Mesenchymal stem cell (in vitro differentiated cells and primary cell): ENCODE measurements around the gene HSCB.

ENCODE experiments used
- DNase-seq: peaks from one replicate; pipeline ENCODE4 v3.0.0-alpha.2; 2013
- H2AFZ ChIP-seq: one replicate; pipeline ENCODE4 v1.6.1; 2013; ENCODE audit warnings: low read depth, mild to moderate bottlenecking, control low read depth, inconsistent platforms, low read length, moderate library complexity
- H2AK5ac ChIP-seq: 2 replicates; pipeline ENCODE4 v1.6.1; 2013; ENCODE audit warnings: low read length, moderate library complexity, mild to moderate bottlenecking, inconsistent platforms; ENCODE audit not compliant: severe bottlenecking
- H2BK120ac ChIP-seq: one replicate; pipeline ENCODE4 v1.6.1; 2013; ENCODE audit warnings: low read depth, mild to moderate bottlenecking, inconsistent platforms, low read length, moderate library complexity
- H2BK12ac ChIP-seq, 2 experiments: one replicate each; pipeline ENCODE4 v1.6.1; 2013; ENCODE audit warnings: inconsistent platforms in 2 of 2, low read length in 2 of 2, mild to moderate bottlenecking in 2 of 2, moderate library complexity in 2 of 2, control low read depth in 1 of 2
- H2BK15ac ChIP-seq: one replicate; pipeline ENCODE4 v1.6.1; 2013; ENCODE audit warnings: mild to moderate bottlenecking, low read depth, inconsistent platforms; ENCODE audit not compliant: poor library complexity, severe bottlenecking
- H2BK5ac ChIP-seq: 2 replicates; pipeline ENCODE4 v1.6.1; 2013; ENCODE audit warnings: low read depth, mild to moderate bottlenecking, low read length, control low read depth, inconsistent platforms; ENCODE audit not compliant: poor library complexity, severe bottlenecking
- H3K14ac ChIP-seq, 2 experiments: one replicate each; pipeline ENCODE4 v1.6.1; 2013; ENCODE audit warnings: inconsistent platforms in 2 of 2, low read length in 2 of 2, control low read depth in 1 of 2, mild to moderate bottlenecking in 1 of 2, moderate library complexity in 1 of 2
- H3K18ac ChIP-seq, 2 experiments: one replicate each; pipeline ENCODE4 v1.6.1; 2013; ENCODE audit warnings: inconsistent platforms in 2 of 2, low read length in 2 of 2, control low read depth in 1 of 2, low read depth in 1 of 2, mild to moderate bottlenecking in 1 of 2
- H3K23ac ChIP-seq, 2 experiments: one replicate each; pipeline ENCODE4 v1.6.1; 2013; ENCODE audit warnings: inconsistent platforms in 2 of 2, low read length in 2 of 2, mild to moderate bottlenecking in 2 of 2, moderate library complexity in 2 of 2, control low read depth in 1 of 2
- H3K27ac ChIP-seq: 2 replicates; pipeline ENCODE4 v1.5.1; 2013; ENCODE audit warnings: mild to moderate bottlenecking, moderate library complexity, low read length, control low read depth, inconsistent platforms; ENCODE audit not compliant: poor library complexity, severe bottlenecking
- H3K27me3 ChIP-seq, 2 experiments: 2 replicates each; pipeline versions ENCODE4 v1.6.1 to v1.7.0; 2013; ENCODE audit warnings: low read length in 2 of 2, mild to moderate bottlenecking in 2 of 2, moderate library complexity in 2 of 2, control low read depth in 1 of 2, inconsistent platforms in 1 of 2; ENCODE audit not compliant: control insufficient read depth in 1 of 2, insufficient read depth in 1 of 2
- H3K36me3 ChIP-seq, 2 experiments: 2 replicates each; pipeline versions ENCODE4 v1.6.1 to v1.7.0; 2013; ENCODE audit warnings: low read length in 2 of 2, control low read depth in 1 of 2, inconsistent platforms in 1 of 2, low read depth in 1 of 2, mild to moderate bottlenecking in 1 of 2; ENCODE audit not compliant: insufficient read depth in 2 of 2, control insufficient read depth in 1 of 2
- H3K4ac ChIP-seq, 2 experiments: one replicate each; pipeline ENCODE4 v1.6.1; 2013; ENCODE audit warnings: inconsistent platforms in 2 of 2, low read length in 2 of 2, mild to moderate bottlenecking in 2 of 2, moderate library complexity in 2 of 2, control low read depth in 1 of 2, low read depth in 1 of 2
- H3K4me1 ChIP-seq: 2 replicates; pipeline ENCODE4 v1.6.1; 2013; ENCODE audit warnings: low read depth, low read length, control low read depth; ENCODE audit not compliant: control insufficient read depth, insufficient read depth
- H3K4me2 ChIP-seq: 2 replicates; pipeline ENCODE4 v1.6.1; 2013; ENCODE audit warnings: low read length, mild to moderate bottlenecking, inconsistent platforms; ENCODE audit not compliant: poor library complexity, severe bottlenecking
- H3K4me3 ChIP-seq, 2 experiments: 2 replicates each; pipeline versions ENCODE4 v1.5.1 to v1.7.0; 2013; ENCODE audit warnings: low read length in 2 of 2, mild to moderate bottlenecking in 2 of 2, control low read depth in 1 of 2, low read depth in 1 of 2; ENCODE audit not compliant: insufficient read depth in 1 of 2
- H3K79me1 ChIP-seq: replicated peaks from 2 replicates; pipeline ENCODE4 v1.6.1; 2013; ENCODE audit warnings: mild to moderate bottlenecking, control low read depth, low read length, inconsistent platforms; ENCODE audit not compliant: poor library complexity, severe bottlenecking
- H3K9ac ChIP-seq: 2 replicates; pipeline ENCODE4 v1.7.0; 2013; ENCODE audit warnings: mild to moderate bottlenecking, low read length, moderate library complexity
- H3K9me3 ChIP-seq: 2 replicates; pipeline ENCODE4 v1.7.0; 2013; ENCODE audit warnings: mild to moderate bottlenecking, low read length; ENCODE audit not compliant: control insufficient read depth
- H4K8ac ChIP-seq: one replicate; pipeline ENCODE4 v1.6.1; 2013; ENCODE audit warnings: inconsistent platforms, mild to moderate bottlenecking, low read length, moderate library complexity
- H4K91ac ChIP-seq: one replicate; pipeline ENCODE4 v1.6.1; 2013; ENCODE audit warnings: mild to moderate bottlenecking, low read length, inconsistent platforms
- WGBS: methylation state at CpG from one replicate; pipeline ENCODE4 v1.1.7; 2013; ENCODE audit warnings: mixed read lengths; 5-methylcytosine and 5-hydroxymethylcytosine counted together

The HSCB gene

DNA sequence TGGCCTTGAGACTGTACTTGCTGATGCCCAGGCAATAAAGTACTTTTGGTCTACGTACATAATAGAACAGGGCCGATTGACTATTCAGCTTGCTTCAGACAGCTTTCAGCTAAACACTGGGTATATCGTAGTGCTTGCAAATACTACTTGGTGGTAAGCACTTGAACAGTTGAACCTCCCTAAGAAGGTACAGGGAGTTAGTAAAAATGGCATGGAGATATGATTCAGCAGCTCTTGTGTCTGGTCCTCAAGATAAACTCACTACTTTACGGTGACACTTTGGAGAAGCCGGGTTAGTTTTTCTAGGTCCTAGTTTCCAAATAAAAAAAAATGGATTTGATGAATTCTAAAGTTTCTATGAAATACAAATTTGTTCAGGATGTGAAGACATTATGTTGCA lies 38.0 kb downstream of the HSCB start:
- no peak overlapping the region for H2AFZ ChIP-seq
- no peak overlapping the region for H3K27ac ChIP-seq
- no peak overlapping the region for H2AK5ac ChIP-seq
- H2BK5ac ChIP-seq = no peak overlapping the region
- no peak overlapping the region for H3K18ac ChIP-seq
- 97% methylated on average over 5 of the region's 5 CpGs for WGBS
- no peak for DNase-seq
- H3K23ac ChIP-seq = no peak overlapping the region
- no peak overlapping the region for H2BK12ac ChIP-seq
- peaks cover 41 to 78% of the 10 kb centered on the region in 2 experiments for H3K36me3 ChIP-seq
- no peak overlapping the region for H3K4ac ChIP-seq
- H2BK120ac ChIP-seq = no peak overlapping the region
- H3K9ac ChIP-seq = no peak overlapping the region
- H4K91ac ChIP-seq = no peak overlapping the region
- no peaks in the 10 kb centered on the region for H3K27me3 ChIP-seq
- no peak overlapping the region for H3K14ac ChIP-seq
- no peak overlapping the region for H4K8ac ChIP-seq
- H3K4me3 ChIP-seq = no peak overlapping the region
- H2BK15ac ChIP-seq = no peak overlapping the region
- no peak overlapping the region for H3K4me2 ChIP-seq
- peaks cover 5% of the 10 kb centered on the region for H3K4me1 ChIP-seq
- no peaks in the 10 kb centered on the region for H3K9me3 ChIP-seq
- H3K79me1 ChIP-seq = peaks cover 17% of the 10 kb centered on the region

GRCh38 chr22:28780296-28780695 lies 38.5 kb downstream of the HSCB start:
- Histone ChIP-seq H2AFZ (no peak overlapping the region), H2AK5ac (no peak overlapping the region), H2BK15ac (no peak overlapping the region), H3K4ac (no peak overlapping the region), H3K4me3 (no peak overlapping the region), H3K4me1 (peaks cover 5% of the 10 kb centered on the region), H3K9me3 (no peaks in the 10 kb centered on the region), H3K36me3 (peaks cover 43 to 78% of the 10 kb centered on the region in 2 experiments), H3K4me2 (no peak overlapping the region), H3K79me1 (peaks cover 19% of the 10 kb centered on the region), H2BK12ac (no peak overlapping the region), H4K8ac (no peak overlapping the region), H2BK120ac (no peak overlapping the region), H3K27me3 (no peaks in the 10 kb centered on the region), H4K91ac (no peak overlapping the region), H2BK5ac (no peak overlapping the region), H3K27ac (no peak overlapping the region), H3K18ac (no peak overlapping the region), H3K9ac (no peak overlapping the region), H3K14ac (no peak overlapping the region), H3K23ac (no peak overlapping the region)
- DNase-seq = no peak
- WGBS = 96% methylated on average over 1 of the region's 1 CpG

DNA sequence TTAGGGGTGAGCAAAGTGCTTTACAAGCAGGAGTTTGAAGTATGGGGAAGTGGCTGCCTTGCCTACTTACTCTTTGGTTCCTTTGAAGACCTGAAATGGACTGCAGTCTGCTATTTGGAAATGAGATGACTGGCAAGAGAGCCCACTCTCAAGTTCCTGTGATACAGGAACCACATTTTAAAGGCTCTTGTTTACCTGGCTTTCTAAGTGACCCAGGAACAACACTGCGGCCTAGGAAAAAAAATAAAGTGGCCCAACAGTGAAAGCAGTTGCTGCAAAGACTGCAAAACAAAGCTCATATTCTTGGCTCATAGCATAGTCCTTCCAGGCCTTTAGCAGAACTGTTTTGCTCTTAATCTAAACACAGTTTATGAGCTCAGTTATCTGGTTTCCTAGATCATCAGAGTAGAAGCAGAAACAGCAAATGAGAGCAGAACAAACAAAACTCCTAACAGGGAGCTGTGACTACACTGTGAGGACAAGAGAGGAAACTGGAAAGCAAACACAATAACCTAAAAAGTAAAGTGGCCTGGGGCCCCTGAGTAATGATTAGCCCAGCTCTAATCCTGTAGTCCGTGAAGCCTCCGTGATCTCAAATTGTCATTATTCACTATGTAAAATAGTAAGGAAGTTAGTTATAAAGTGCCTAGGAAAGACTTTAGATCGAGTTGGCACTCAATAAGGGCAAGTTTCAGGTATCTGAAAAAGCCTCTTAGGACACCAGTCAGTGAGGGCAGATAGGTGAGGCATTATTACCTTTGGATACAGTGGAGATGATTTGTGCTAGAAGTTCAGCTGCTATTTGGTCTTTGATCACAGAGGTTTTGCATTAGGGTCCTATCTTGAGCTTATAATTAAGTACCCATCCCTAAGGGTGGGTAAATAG lies 42.2 kb downstream of the HSCB start:
- Histone ChIP-seq H3K23ac (no peak overlapping the region), H3K27ac (peak overlapping the region; percentile 79), H3K36me3 (peaks cover 26 to 86% of the 10 kb centered on the region in 2 experiments), H3K14ac (no peak overlapping the region), H2BK120ac (no peak overlapping the region), H3K27me3 (no peaks in the 10 kb centered on the region), H2BK15ac (no peak overlapping the region), H3K4me1 (peaks cover 3% of the 10 kb centered on the region), H4K8ac (no peak overlapping the region), H3K4me2 (peak overlapping the region; percentile 41), H2AK5ac (peak overlapping the region; percentile 17), H3K18ac (peak overlapping the region in 1 of 2 experiments; percentile 5), H3K4me3 (no peak overlapping the region), H3K79me1 (peaks cover 10% of the 10 kb centered on the region), H3K9me3 (no peaks in the 10 kb centered on the region), H4K91ac (no peak overlapping the region), H2BK5ac (no peak overlapping the region), H2BK12ac (no peak overlapping the region), H2AFZ (no peak overlapping the region), H3K4ac (peak overlapping the region in 1 of 2 experiments; percentile 9), H3K9ac (no peak overlapping the region)
- WGBS = 47% methylated on average over 4 of the region's 4 CpGs
- peak; percentile 78 for DNase-seq

- H3K79me1 ChIP-seq = peaks cover 15% of the 10 kb centered on the region
- no peak overlapping the region for H3K27ac ChIP-seq
- H3K9ac ChIP-seq = peak overlapping the region; percentile 46
- H2BK5ac ChIP-seq = no peak overlapping the region
- H2BK15ac ChIP-seq = no peak overlapping the region
- H3K9me3 ChIP-seq = no peaks in the 10 kb centered on the region
- no peak overlapping the region for H3K4ac ChIP-seq
- H3K23ac ChIP-seq = no peak overlapping the region
- H3K4me1 ChIP-seq = peaks cover 1% of the 10 kb centered on the region
- no peaks in the 10 kb centered on the region for H3K27me3 ChIP-seq
- no peak overlapping the region for H4K91ac ChIP-seq
- no peak for DNase-seq
- WGBS = 79% methylated on average over 3 of the region's 3 CpGs
- no peak overlapping the region for H3K4me2 ChIP-seq
- H3K18ac ChIP-seq = no peak overlapping the region
- H3K4me3 ChIP-seq = no peak overlapping the region
- H2AFZ ChIP-seq = no peak overlapping the region
- H2AK5ac ChIP-seq = no peak overlapping the region
- no peak overlapping the region for H2BK120ac ChIP-seq
- no peak overlapping the region for H3K14ac ChIP-seq
- no peak overlapping the region for H4K8ac ChIP-seq
- no peak overlapping the region for H2BK12ac ChIP-seq
- H3K36me3 ChIP-seq = peaks cover 24 to 62% of the 10 kb centered on the region in 2 experiments
Measured at GRCh38 chr22:28788601-28789000, 46.8 kb downstream of the HSCB start.
